Thoracic aorta (tissue), 2 donors: ENCODE data around the gene TMEM95. TPM values are rescaled to one million over a fixed set of nuclear protein-coding genes. Genes with fewer than 3 reads are reported as not detected.

Source experiments
- ATAC-seq: fragments of 150-250 bp; one replicate; pipeline ENCODE4 v1.8.0; 2017; ENCODE audit warnings: low read depth; ENCODE audit not compliant: insufficient number of reproducible peaks, low FRiP score
- DNase-seq: peaks from one replicate; pipeline ENCODE4 v3.0.0-alpha.2; 2020; ENCODE audit warnings: low spot score
- H3K27ac ChIP-seq, 2 donors: fragments of 200-600 bp; sonication (generic); 1 replicate in 1 of 2; 2 replicates in 1 of 2; pipeline ENCODE4 v1.5.1; 2016; ENCODE audit warnings: mild to moderate bottlenecking in 2 of 2, moderate library complexity in 2 of 2
- H3K27me3 ChIP-seq: fragments of 200-600 bp; sonication (generic); replicated peaks from 2 replicates; pipeline ENCODE4 v1.6.0; 2016; ENCODE audit warnings: mild to moderate bottlenecking; ENCODE audit not compliant: insufficient read depth
- H3K36me3 ChIP-seq: fragments of 200-600 bp; sonication (generic); one replicate; pipeline ENCODE4 v1.5.1; 2016
- H3K4me1 ChIP-seq, 2 donors: fragments of 200-600 bp; sonication (generic); 1 replicate in 1 of 2; 2 replicates in 1 of 2; pipeline versions ENCODE4 v1.5.1 to v1.6.0; 2016; ENCODE audit warnings: low read depth in 2 of 2, mild to moderate bottlenecking in 1 of 2; ENCODE audit not compliant: control insufficient read depth in 1 of 2
- H3K4me3 ChIP-seq: fragments of 200-600 bp; sonication (generic); 2 replicates; pipeline ENCODE4 v1.5.1; 2016; ENCODE audit warnings: mild to moderate bottlenecking
- H3K9me3 ChIP-seq: fragments of 200-600 bp; sonication (generic); 2 replicates; pipeline ENCODE4 v1.5.1; 2016
- total RNA-seq, 2 donors: library from RNA; depleted of rRNA; stranded (reverse); fragments of >200 nt; gene quantifications; one replicate each; pipeline versions ENCODE4 v1.1.0 to v1.2.3, GENCODE V29; 2016
- TF ChIP-seq, protein P1 (sequence below): fragments of 200-600 bp; sonication (generic); IDR thresholded peaks from one replicate; pipeline ENCODE4 v1.5.1; 2019; ENCODE audit warnings: antibody characterized with exemption

The TMEM95 gene
- total RNA-seq, 2 donors from 2014 or later: not detected

DNA sequence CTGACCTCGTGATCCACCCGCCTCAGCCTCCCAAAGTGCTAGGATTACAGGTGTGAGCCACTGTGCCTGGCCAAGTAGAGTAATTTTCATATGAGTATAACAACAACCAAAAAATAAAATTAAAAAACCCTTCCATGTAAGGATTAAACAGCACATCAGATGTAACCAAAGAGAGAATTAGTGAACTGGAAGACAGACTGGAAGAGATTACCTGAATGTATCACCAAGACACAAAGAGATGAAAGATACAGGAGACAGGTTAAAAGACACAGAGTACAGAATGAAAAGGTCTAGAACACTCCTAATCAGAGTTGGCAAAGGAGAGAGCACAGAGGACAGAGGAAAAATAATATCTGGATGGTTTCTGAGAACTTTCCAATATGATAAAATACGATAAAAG, 24.2 kb downstream of the TMEM95 start:
- no peaks in the 10 kb centered on the region for H3K9me3 ChIP-seq
- H3K36me3 ChIP-seq: no peaks in the 10 kb centered on the region
- no peak overlapping the region for H3K4me3 ChIP-seq
- no peaks in the 10 kb centered on the region for H3K27me3 ChIP-seq
- TF ChIP-seq, protein P1, sequence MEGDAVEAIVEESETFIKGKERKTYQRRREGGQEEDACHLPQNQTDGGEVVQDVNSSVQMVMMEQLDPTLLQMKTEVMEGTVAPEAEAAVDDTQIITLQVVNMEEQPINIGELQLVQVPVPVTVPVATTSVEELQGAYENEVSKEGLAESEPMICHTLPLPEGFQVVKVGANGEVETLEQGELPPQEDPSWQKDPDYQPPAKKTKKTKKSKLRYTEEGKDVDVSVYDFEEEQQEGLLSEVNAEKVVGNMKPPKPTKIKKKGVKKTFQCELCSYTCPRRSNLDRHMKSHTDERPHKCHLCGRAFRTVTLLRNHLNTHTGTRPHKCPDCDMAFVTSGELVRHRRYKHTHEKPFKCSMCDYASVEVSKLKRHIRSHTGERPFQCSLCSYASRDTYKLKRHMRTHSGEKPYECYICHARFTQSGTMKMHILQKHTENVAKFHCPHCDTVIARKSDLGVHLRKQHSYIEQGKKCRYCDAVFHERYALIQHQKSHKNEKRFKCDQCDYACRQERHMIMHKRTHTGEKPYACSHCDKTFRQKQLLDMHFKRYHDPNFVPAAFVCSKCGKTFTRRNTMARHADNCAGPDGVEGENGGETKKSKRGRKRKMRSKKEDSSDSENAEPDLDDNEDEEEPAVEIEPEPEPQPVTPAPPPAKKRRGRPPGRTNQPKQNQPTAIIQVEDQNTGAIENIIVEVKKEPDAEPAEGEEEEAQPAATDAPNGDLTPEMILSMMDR: no peak
- no peak for ATAC-seq
- peaks cover 6 to 31% of the 10 kb centered on the region in 2 donors for H3K4me1 ChIP-seq
- no peak for DNase-seq
- H3K27ac ChIP-seq: no peak overlapping the region

DNA sequence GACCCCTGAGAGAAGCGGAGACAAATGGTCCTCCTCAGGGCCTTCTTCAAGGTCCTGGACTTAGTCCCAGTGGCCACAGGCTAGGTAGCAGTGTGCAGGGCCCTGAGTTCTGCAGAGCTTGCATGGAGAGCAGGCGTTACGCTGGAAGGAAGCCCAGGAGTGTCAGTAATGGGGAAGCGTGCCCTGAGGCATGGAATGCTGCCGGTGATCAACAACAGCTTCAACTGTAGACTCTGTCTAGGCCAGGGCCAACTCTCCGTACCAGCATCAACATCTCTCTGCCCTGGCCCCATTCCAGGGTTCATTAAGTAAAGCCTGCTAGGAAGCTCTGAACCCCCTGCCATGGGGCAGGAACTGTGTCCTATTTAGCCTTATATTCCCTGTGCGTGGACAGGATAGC, 25.4 kb downstream of the TMEM95 start:
- Histone ChIP-seq H3K27me3 (no peaks in the 10 kb centered on the region), H3K27ac (no peak overlapping the region), H3K36me3 (no peaks in the 10 kb centered on the region), H3K9me3 (no peaks in the 10 kb centered on the region), H3K4me1 (peaks cover 6 to 34% of the 10 kb centered on the region in 2 donors), H3K4me3 (peak overlapping the region; percentile 66)
- TF ChIP-seq, protein P1: no peak
- DNase-seq: no peak
- no peak for ATAC-seq

DNA sequence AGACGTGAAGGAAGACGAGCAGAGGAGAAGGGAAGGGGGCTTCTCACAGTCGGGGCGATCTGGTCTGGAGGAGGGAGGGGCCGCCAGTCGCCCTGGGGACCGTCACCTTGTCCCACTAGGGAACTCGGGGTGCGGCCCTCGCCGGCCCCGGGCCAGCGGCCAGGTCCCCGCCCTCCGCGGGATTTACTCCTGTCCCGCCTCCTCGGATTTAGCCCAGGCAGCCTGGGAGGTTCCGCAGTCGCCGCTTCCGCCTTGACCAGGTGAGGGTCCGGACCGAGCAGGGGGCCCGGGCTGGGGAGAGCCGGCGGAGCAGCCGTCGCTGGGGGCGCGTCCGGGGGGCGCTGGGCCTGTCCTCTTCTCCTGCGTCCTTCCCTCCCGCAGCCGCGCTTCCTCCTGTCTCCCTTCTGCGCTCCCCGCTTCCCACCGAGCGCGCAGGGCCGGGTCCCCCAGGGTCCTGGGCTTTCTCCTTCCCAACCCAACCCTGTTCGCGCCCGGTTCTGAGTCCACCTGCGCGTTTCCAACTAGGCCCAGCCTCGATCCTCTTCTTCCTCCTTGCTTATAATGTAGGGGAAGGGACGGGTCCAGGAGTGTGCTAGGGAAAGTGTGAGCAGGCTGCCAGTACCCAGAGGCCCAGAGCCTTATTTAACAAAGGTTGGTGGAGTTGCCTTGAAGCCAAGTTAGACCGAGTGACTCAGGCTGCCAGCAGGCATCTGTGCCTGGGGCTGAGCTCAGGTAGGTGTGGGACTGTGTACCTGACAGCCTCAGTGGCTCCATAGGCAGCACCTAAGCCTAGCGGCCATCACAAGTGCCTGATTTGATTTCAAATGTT, 26.1 kb downstream of the TMEM95 start, which contains the start of gene TNK1:
TNK1 (plus strand) TSS at position 235 of the 829 bp plus-strand sequence. CDS start 1,838 bp downstream, outside the sequence.
- Histone ChIP-seq H3K27me3 (no peaks in the 10 kb centered on the region), H3K27ac (no peak within 1 kb of the TSS), H3K9me3 (no peaks in the 10 kb centered on the region), H3K36me3 (no peaks in the 10 kb centered on the region), H3K4me1 (peaks cover 6 to 34% of the 10 kb centered on the region in 2 donors), H3K4me3 (peak within 1 kb of the TSS; percentile 66)
- TF ChIP-seq, protein P1: no peak
- DNase-seq (no peak), ATAC-seq (no peak)

DNA sequence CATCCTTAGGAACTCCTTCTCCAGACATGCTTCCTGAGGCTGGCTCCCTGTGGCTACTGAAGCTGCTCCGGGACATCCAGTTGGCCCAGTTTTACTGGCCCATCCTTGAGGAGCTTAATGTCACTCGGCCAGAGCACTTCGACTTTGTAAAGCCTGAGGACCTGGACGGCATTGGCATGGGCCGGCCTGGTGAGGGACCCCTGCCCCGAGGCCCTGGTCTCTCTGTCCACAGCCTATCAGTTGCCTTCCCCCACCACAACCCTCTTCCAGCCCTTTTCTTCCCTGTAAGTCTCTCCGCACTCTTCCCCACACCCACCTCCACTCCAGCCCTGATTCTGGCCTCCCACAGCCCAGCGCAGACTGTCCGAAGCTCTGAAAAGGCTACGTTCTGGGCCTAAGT, 27.9 kb downstream of the TMEM95 start:
- Histone ChIP-seq H3K4me3 (no peak overlapping the region), H3K9me3 (no peaks in the 10 kb centered on the region), H3K36me3 (no peaks in the 10 kb centered on the region), H3K4me1 (peaks cover 6 to 34% of the 10 kb centered on the region in 2 donors), H3K27ac (no peak overlapping the region), H3K27me3 (no peaks in the 10 kb centered on the region)
- no peak for DNase-seq
- TF ChIP-seq, protein P1: no peak
- no peak for ATAC-seq

DNA sequence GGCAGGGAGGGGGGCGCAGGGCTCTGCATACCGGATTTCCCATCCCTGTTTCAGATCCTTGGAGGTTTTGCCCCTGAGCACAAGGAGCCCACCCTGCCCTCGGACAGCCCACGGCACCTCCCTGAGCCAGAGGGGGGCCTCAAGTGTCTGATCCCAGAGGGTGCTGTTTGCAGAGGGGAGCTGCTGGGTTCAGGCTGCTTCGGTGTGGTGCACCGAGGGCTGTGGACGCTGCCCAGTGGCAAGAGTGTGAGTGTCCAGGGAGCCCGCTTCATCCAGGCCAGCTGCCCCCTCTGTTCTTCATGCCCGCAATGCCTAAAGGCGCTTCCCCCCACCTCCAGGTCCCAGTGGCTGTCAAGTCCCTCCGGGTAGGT, 28.4 kb downstream of the TMEM95 start:
- H3K4me3 ChIP-seq: peak overlapping the region; percentile 73
- no peak overlapping the region for H3K27ac ChIP-seq

More for the DNA sequence above, 28.4 kb downstream of the TMEM95 start:
- ATAC-seq (no peak), DNase-seq (no peak)
- H3K36me3 ChIP-seq: no peaks in the 10 kb centered on the region
- H3K27me3 ChIP-seq: no peaks in the 10 kb centered on the region
- TF ChIP-seq, protein P1: no peak
- H3K9me3 ChIP-seq: no peaks in the 10 kb centered on the region
- H3K4me1 ChIP-seq: peaks cover 6 to 34% of the 10 kb centered on the region in 2 donors
